Measurements from ENCODE around the gene TMEM11. TPM values are rescaled to one million over a fixed set of nuclear protein-coding genes. Genes with fewer than 3 reads are reported as not detected.

TMEM11 gene
- total and polyA plus RNA-seq, 2 of the 8 experiments (the other 6 are each of a cell fraction or from before 2014, with no cell fraction given): 33.3 to 90.4 TPM

GRCh38 chr17:21251337-21252010, 37.5 kb upstream of the TMEM11 start (continued):
- TF ChIP-seq ATF2 (IDR thresholded peaks at IDR 0.05; ENCODE audit: low read length) (no peak), TEAD4 (IDR thresholded peaks at IDR 0.05; ENCODE audit: low read depth, low read length) (no peak), BCL11A (IDR thresholded peaks at IDR 0.05; ENCODE audit: low read depth in 2 of 2, low read length in 2 of 2) (no peak), HDAC6 (IDR thresholded peaks at IDR 0.05; ENCODE audit: low read depth, low read length) (no peak), ATF3 (IDR thresholded peaks at IDR 0.05; ENCODE audit: insufficient read depth, low read depth, low read length) (no peak), YY1 (IDR thresholded peaks at IDR 0.05; ENCODE audit: low read depth, low read length) (no peak), USF2 (IDR thresholded peaks at IDR 0.05; ENCODE audit: low read length) (no peak), ASH2L (IDR thresholded peaks at IDR 0.05; ENCODE audit: low read length) (no peak), BRCA1 (IDR thresholded peaks at IDR 0.05; ENCODE audit: low read depth, low read length) (no peak)

Measured in H1 (cell line).